Measurements from ENCODE around the gene STOM.

DNA sequence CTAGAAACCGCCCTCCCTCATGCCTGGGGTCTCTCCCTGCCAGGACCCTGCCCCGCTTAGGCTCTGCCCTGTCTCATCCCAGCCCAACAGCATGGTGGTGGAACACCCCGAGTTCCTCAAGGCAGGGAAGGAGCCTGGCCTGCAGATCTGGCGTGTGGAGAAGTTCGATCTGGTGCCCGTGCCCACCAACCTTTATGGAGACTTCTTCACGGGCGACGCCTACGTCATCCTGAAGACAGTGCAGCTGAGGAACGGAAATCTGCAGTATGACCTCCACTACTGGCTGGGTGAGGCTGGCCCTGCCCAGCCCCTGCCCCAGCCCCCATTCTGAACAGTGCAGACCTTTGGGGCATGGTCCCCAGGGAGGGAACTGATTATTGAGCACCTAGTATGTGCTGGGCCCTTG, 68.2 kb downstream of the STOM start:
- TF ChIP-seq, protein P1, sequence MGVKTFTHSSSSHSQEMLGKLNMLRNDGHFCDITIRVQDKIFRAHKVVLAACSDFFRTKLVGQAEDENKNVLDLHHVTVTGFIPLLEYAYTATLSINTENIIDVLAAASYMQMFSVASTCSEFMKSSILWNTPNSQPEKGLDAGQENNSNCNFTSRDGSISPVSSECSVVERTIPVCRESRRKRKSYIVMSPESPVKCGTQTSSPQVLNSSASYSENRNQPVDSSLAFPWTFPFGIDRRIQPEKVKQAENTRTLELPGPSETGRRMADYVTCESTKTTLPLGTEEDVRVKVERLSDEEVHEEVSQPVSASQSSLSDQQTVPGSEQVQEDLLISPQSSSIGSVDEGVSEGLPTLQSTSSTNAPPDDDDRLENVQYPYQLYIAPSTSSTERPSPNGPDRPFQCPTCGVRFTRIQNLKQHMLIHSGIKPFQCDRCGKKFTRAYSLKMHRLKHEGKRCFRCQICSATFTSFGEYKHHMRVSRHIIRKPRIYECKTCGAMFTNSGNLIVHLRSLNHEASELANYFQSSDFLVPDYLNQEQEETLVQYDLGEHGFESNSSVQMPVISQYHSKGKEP (tag by site-specific recombination; IDR thresholded peaks at IDR 0.05), result no peak
- TF ChIP-seq, protein P2, sequence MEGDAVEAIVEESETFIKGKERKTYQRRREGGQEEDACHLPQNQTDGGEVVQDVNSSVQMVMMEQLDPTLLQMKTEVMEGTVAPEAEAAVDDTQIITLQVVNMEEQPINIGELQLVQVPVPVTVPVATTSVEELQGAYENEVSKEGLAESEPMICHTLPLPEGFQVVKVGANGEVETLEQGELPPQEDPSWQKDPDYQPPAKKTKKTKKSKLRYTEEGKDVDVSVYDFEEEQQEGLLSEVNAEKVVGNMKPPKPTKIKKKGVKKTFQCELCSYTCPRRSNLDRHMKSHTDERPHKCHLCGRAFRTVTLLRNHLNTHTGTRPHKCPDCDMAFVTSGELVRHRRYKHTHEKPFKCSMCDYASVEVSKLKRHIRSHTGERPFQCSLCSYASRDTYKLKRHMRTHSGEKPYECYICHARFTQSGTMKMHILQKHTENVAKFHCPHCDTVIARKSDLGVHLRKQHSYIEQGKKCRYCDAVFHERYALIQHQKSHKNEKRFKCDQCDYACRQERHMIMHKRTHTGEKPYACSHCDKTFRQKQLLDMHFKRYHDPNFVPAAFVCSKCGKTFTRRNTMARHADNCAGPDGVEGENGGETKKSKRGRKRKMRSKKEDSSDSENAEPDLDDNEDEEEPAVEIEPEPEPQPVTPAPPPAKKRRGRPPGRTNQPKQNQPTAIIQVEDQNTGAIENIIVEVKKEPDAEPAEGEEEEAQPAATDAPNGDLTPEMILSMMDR (tag by site-specific recombination; IDR thresholded peaks at IDR 0.05), result no peak
- TF ChIP-seq ZNF311 (tag by site-specific recombination; IDR thresholded peaks at IDR 0.05; ENCODE audit: borderline replicate concordance) (no peak), ZNF211 (tag by site-specific recombination; IDR thresholded peaks at IDR 0.05; ENCODE audit: low read depth) (no peak), ZFP41 (tag by site-specific recombination; IDR thresholded peaks at IDR 0.05; ENCODE audit: borderline replicate concordance) (no peak), ZSCAN30 (tag by site-specific recombination; IDR thresholded peaks at IDR 0.05) (no peak), ZBTB8A (tag by site-specific recombination; IDR thresholded peaks at IDR 0.05) (no peak), ZNF121 (tag by site-specific recombination; IDR thresholded peaks at IDR 0.05) (no peak), ZBTB21 (tag by site-specific recombination; IDR thresholded peaks at IDR 0.05) (no peak), ZNF416 (tag by site-specific recombination; IDR thresholded peaks at IDR 0.05) (no peak)
- TF ChIP-seq, protein P3, sequence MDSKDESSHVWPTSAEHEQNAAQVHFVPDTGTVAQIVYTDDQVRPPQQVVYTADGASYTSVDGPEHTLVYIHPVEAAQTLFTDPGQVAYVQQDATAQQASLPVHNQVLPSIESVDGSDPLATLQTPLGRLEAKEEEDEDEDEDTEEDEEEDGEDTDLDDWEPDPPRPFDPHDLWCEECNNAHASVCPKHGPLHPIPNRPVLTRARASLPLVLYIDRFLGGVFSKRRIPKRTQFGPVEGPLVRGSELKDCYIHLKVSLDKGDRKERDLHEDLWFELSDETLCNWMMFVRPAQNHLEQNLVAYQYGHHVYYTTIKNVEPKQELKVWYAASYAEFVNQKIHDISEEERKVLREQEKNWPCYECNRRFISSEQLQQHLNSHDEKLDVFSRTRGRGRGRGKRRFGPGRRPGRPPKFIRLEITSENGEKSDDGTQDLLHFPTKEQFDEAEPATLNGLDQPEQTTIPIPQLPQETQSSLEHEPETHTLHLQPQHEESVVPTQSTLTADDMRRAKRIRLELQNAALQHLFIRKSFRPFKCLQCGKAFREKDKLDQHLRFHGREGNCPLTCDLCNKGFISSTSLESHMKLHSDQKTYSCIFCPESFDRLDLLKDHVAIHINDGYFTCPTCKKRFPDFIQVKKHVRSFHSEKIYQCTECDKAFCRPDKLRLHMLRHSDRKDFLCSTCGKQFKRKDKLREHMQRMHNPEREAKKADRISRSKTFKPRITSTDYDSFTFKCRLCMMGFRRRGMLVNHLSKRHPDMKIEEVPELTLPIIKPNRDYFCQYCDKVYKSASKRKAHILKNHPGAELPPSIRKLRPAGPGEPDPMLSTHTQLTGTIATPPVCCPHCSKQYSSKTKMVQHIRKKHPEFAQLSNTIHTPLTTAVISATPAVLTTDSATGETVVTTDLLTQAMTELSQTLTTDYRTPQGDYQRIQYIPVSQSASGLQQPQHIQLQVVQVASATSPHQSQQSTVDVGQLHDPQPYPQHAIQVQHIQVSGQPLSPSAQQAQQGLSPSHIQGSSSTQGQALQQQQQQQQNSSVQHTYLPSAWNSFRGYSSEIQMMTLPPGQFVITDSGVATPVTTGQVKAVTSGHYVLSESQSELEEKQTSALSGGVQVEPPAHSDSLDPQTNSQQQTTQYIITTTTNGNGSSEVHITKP (tag by site-specific recombination; IDR thresholded peaks at IDR 0.05), result no peak
- TF ChIP-seq, protein P4, sequence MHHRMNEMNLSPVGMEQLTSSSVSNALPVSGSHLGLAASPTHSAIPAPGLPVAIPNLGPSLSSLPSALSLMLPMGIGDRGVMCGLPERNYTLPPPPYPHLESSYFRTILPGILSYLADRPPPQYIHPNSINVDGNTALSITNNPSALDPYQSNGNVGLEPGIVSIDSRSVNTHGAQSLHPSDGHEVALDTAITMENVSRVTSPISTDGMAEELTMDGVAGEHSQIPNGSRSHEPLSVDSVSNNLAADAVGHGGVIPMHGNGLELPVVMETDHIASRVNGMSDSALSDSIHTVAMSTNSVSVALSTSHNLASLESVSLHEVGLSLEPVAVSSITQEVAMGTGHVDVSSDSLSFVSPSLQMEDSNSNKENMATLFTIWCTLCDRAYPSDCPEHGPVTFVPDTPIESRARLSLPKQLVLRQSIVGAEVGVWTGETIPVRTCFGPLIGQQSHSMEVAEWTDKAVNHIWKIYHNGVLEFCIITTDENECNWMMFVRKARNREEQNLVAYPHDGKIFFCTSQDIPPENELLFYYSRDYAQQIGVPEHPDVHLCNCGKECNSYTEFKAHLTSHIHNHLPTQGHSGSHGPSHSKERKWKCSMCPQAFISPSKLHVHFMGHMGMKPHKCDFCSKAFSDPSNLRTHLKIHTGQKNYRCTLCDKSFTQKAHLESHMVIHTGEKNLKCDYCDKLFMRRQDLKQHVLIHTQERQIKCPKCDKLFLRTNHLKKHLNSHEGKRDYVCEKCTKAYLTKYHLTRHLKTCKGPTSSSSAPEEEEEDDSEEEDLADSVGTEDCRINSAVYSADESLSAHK (tag by site-specific recombination; IDR thresholded peaks at IDR 0.05), result no peak
- TF ChIP-seq, protein P5, sequence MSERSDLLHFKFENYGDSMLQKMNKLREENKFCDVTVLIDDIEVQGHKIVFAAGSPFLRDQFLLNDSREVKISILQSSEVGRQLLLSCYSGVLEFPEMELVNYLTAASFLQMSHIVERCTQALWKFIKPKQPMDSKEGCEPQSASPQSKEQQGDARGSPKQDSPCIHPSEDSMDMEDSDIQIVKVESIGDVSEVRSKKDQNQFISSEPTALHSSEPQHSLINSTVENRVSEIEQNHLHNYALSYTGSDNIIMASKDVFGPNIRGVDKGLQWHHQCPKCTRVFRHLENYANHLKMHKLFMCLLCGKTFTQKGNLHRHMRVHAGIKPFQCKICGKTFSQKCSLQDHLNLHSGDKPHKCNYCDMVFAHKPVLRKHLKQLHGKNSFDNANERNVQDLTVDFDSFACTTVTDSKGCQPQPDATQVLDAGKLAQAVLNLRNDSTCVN (tag by site-specific recombination; optimal IDR thresholded peaks at IDR 0.05), result no peak
